PC-9 (cell line): ENCODE measurements around the gene IFNGR2. TPM values are rescaled to one million over a fixed set of nuclear protein-coding genes. Genes with fewer than 3 reads are reported as not detected.

Experiments
- BruUV-seq: library from RNA; stranded (reverse); fragments of 400-500 nt; replicated peaks from 2 replicates; lab custom pipeline; 2021; lab: Mats Ljungman, UMichigan
- CTCF ChIA-PET: fragments of 300-600 bp; sonication (Branson Sonifier 250); formaldehyde crosslinking; loops from one replicate; lab custom pipeline; 2022; ENCODE audit warnings: antibody characterized with exemption; lab: Charles Lee
- POLR2A ChIA-PET: fragments of 300-600 bp; sonication (Branson Sonifier 250); formaldehyde crosslinking; loops from one replicate; lab custom pipeline; 2022; ENCODE audit warnings: antibody characterized with exemption; ENCODE audit not compliant: unreplicated experiment; lab: Charles Lee
- DNase-seq, 2 experiments: peaks; one replicate each; pipeline versions ENCODE4 v3.0.0 to v3.0.0-alpha.2; 2015 to 2022; ENCODE audit warnings: mixed read lengths in 1 of 2
- H2AFZ ChIP-seq: fragments of 200-600 bp; sonication (generic); 2 replicates; pipeline ENCODE4 v1.8.1; 2017; ENCODE audit warnings: antibody characterized with exemption
- H3F3A ChIP-seq: fragments of 200-600 bp; sonication (generic); 2 replicates; pipeline ENCODE4 v1.8.1; 2017; ENCODE audit warnings: antibody characterized with exemption, mild to moderate bottlenecking, low read depth; ENCODE audit not compliant: insufficient read depth
- H3K27ac ChIP-seq: fragments of 200-600 bp; sonication (generic); 2 replicates; pipeline ENCODE4 v1.6.1; 2016; ENCODE audit warnings: mixed run types
- H3K27me3 ChIP-seq: fragments of 200-600 bp; sonication (generic); 2 replicates; pipeline ENCODE4 v1.6.1; 2016; ENCODE audit warnings: low read depth, mixed run types; ENCODE audit not compliant: insufficient read depth
- H3K36me3 ChIP-seq: fragments of 200-600 bp; sonication (generic); 2 replicates; pipeline ENCODE4 v1.6.1; 2016; ENCODE audit warnings: low read depth, mixed run types
- H3K4me1 ChIP-seq: fragments of 200-600 bp; sonication (generic); replicated peaks from 2 replicates; pipeline ENCODE4 v1.6.1; 2016; ENCODE audit warnings: mixed run types; ENCODE audit not compliant: insufficient read depth
- H3K4me2 ChIP-seq: fragments of 200-600 bp; sonication (generic); 2 replicates; pipeline ENCODE4 v1.6.1; 2017; ENCODE audit warnings: mixed run types
- H3K4me3 ChIP-seq: fragments of 200-600 bp; sonication (generic); 2 replicates; pipeline ENCODE4 v1.6.1; 2016; ENCODE audit warnings: mixed run types
- H3K79me2 ChIP-seq: fragments of 200-600 bp; sonication (generic); 2 replicates; pipeline ENCODE4 v1.6.1; 2017; ENCODE audit warnings: low read depth, mixed run types
- H3K9me2 ChIP-seq: fragments of 200-600 bp; sonication (generic); 2 replicates; pipeline ENCODE4 v1.8.1; 2017; ENCODE audit warnings: mild to moderate bottlenecking; ENCODE audit not compliant: insufficient read depth
- H3K9me3 ChIP-seq: fragments of 200-600 bp; sonication (generic); 2 replicates; pipeline ENCODE4 v1.8.1; 2016; ENCODE audit warnings: low read depth; ENCODE audit not compliant: insufficient read depth
- H4K20me1 ChIP-seq: fragments of 200-600 bp; sonication (generic); 2 replicates; pipeline ENCODE4 v1.8.1; 2017; ENCODE audit not compliant: insufficient read depth
- EZH2 ChIP-seq: fragments of 200-600 bp; sonication (generic); IDR thresholded peaks from 2 replicates; pipeline ENCODE4 v1.8.0; 2017; ENCODE audit warnings: antibody characterized with exemption, low read depth
- intact Hi-C: fragments of 100-400 bp; cut with micrococcal nuclease; formaldehyde crosslinking; loops from one replicate; pipeline ENCODE4 v1.10.0; 2022; ENCODE audit not compliant: unreplicated experiment
- total RNA-seq: library from RNA; stranded (reverse); gene quantifications from 2 replicates; pipeline ENCODE4 v1.2.3, GENCODE V29; 2021
- TF ChIP-seq, protein P1 (sequence below): fragments of 200-600 bp; sonication (generic); conservative IDR thresholded peaks from 2 replicates; pipeline ENCODE4 v1.6.1; 2017; ENCODE audit warnings: mixed run types, antibody characterized with exemption, mild to moderate bottlenecking, moderate library complexity

Gene IFNGR2
- total RNA-seq, 1 experiment from 2014 or later, result 16.0 TPM

GRCh38 chr21:33368576-33368975, 34.6 kb upstream of the IFNGR2 start:
- no TSS peak for BruUV-seq
- Histone ChIP-seq H3K79me2 (no peaks in the 10 kb centered on the region), H4K20me1 (no peaks in the 10 kb centered on the region), H2AFZ (no peak overlapping the region), H3K9me3 (peaks cover 4% of the 10 kb centered on the region; the same call in 1 of the 2 replicates), H3F3A (peaks cover 8% of the 10 kb centered on the region), H3K4me1 (peaks cover 4% of the 10 kb centered on the region), H3K27ac (no peak overlapping the region), H3K9me2 (no peaks in the 10 kb centered on the region), H3K4me3 (no peak overlapping the region), H3K4me2 (no peak overlapping the region), H3K36me3 (no peaks in the 10 kb centered on the region), H3K27me3 (no peaks in the 10 kb centered on the region)
- DNase-seq, result no peak
- POLR2A ChIA-PET, result no interaction called here
- CTCF ChIA-PET, result no interaction called here
- intact Hi-C loops, result no loop called here
- TF ChIP-seq, protein P1, sequence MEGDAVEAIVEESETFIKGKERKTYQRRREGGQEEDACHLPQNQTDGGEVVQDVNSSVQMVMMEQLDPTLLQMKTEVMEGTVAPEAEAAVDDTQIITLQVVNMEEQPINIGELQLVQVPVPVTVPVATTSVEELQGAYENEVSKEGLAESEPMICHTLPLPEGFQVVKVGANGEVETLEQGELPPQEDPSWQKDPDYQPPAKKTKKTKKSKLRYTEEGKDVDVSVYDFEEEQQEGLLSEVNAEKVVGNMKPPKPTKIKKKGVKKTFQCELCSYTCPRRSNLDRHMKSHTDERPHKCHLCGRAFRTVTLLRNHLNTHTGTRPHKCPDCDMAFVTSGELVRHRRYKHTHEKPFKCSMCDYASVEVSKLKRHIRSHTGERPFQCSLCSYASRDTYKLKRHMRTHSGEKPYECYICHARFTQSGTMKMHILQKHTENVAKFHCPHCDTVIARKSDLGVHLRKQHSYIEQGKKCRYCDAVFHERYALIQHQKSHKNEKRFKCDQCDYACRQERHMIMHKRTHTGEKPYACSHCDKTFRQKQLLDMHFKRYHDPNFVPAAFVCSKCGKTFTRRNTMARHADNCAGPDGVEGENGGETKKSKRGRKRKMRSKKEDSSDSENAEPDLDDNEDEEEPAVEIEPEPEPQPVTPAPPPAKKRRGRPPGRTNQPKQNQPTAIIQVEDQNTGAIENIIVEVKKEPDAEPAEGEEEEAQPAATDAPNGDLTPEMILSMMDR, result no peak
- no peak for TF ChIP-seq EZH2

GRCh38 chr21:33369586-33369985, 33.6 kb upstream of the IFNGR2 start:
- no peak overlapping the region for H3K4me3 ChIP-seq
- no peaks in the 10 kb centered on the region for H3K27me3 ChIP-seq
- no peak overlapping the region for H3K4me2 ChIP-seq
- DNase-seq, result no peak
- H3F3A ChIP-seq, result peaks cover 17% of the 10 kb centered on the region
- H3K9me3 ChIP-seq, result peaks cover 4% of the 10 kb centered on the region; the same call in 1 of the 2 replicates
- H3K27ac ChIP-seq, result no peak overlapping the region
- BruUV-seq, result no TSS peak
- intact Hi-C loops, result no loop called here
- no peaks in the 10 kb centered on the region for H3K79me2 ChIP-seq
- H2AFZ ChIP-seq, result no peak overlapping the region
- H3K36me3 ChIP-seq, result no peaks in the 10 kb centered on the region
- H3K9me2 ChIP-seq, result no peaks in the 10 kb centered on the region
- peaks cover 13% of the 10 kb centered on the region for H3K4me1 ChIP-seq
- POLR2A ChIA-PET, result no interaction called here
- CTCF ChIA-PET, result interaction anchor here (1.1 kb wide), 1 partner anchor 8 kb away, joined by 4 read pairs; no protein-coding TSS in a partner anchor
- H4K20me1 ChIP-seq, result no peaks in the 10 kb centered on the region
- TF ChIP-seq, protein P1, result no peak
- TF ChIP-seq EZH2, result no peak

- Histone ChIP-seq H3K27ac (no peak overlapping the region), H2AFZ (no peak overlapping the region), H3K36me3 (no peaks in the 10 kb centered on the region), H3K27me3 (no peaks in the 10 kb centered on the region), H3K4me3 (no peak overlapping the region), H4K20me1 (no peaks in the 10 kb centered on the region), H3K9me2 (no peaks in the 10 kb centered on the region), H3K79me2 (no peaks in the 10 kb centered on the region), H3K4me2 (no peak overlapping the region), H3K4me1 (peaks cover 20% of the 10 kb centered on the region), H3K9me3 (peaks cover 4% of the 10 kb centered on the region; the same call in 1 of the 2 replicates), H3F3A (peaks cover 24% of the 10 kb centered on the region)
- no peak for TF ChIP-seq EZH2
- TF ChIP-seq, protein P1, result no peak
- intact Hi-C loops, result no loop called here
- ChIA-PET POLR2A (no interaction called here), CTCF (interaction anchor here (1.1 kb wide), 1 partner anchor 9 kb away, joined by 4 read pairs; no protein-coding TSS in a partner anchor)
- DNase-seq, result no peak
- no TSS peak for BruUV-seq
Measured at GRCh38 chr21:33370305-33370704, 32.9 kb upstream of the IFNGR2 start.
